ENCODE data around the gene PLXNB3.

PLXNB3 gene

DNA sequence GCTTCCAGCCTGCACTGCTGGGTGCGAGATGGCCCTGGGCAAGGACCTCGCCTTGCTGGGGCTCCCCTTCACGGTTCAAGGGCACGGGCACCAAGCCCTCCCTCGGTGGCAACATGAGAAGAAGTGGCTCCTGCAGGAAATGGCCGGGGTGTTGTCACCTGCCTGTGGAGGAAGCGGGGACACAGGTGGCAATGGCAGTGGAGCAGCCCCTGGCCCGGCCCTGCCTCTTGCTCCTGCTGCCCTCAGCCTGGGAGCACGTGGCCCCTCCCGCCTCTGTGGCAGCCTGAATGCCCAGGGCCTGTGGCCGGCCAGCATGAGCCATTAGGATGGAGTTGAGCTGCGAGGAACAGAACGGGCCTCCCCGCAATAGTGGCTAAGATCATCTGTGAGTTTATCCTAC lies 22.6 kb upstream of the PLXNB3 start:
- TF ChIP-seq POLR2AphosphoS5 (IDR thresholded peaks at IDR 0.05; ENCODE audit: low read depth, low read length), result no peak
- TF ChIP-seq, protein P1, sequence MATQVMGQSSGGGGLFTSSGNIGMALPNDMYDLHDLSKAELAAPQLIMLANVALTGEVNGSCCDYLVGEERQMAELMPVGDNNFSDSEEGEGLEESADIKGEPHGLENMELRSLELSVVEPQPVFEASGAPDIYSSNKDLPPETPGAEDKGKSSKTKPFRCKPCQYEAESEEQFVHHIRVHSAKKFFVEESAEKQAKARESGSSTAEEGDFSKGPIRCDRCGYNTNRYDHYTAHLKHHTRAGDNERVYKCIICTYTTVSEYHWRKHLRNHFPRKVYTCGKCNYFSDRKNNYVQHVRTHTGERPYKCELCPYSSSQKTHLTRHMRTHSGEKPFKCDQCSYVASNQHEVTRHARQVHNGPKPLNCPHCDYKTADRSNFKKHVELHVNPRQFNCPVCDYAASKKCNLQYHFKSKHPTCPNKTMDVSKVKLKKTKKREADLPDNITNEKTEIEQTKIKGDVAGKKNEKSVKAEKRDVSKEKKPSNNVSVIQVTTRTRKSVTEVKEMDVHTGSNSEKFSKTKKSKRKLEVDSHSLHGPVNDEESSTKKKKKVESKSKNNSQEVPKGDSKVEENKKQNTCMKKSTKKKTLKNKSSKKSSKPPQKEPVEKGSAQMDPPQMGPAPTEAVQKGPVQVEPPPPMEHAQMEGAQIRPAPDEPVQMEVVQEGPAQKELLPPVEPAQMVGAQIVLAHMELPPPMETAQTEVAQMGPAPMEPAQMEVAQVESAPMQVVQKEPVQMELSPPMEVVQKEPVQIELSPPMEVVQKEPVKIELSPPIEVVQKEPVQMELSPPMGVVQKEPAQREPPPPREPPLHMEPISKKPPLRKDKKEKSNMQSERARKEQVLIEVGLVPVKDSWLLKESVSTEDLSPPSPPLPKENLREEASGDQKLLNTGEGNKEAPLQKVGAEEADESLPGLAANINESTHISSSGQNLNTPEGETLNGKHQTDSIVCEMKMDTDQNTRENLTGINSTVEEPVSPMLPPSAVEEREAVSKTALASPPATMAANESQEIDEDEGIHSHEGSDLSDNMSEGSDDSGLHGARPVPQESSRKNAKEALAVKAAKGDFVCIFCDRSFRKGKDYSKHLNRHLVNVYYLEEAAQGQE (IDR thresholded peaks at IDR 0.05; ENCODE audit: insufficient read depth in 1 of 2, low read depth in 2 of 2, low read length in 2 of 2), result no peak
- TF ChIP-seq FOXP2 (optimal IDR thresholded peaks at IDR 0.05; ENCODE audit: borderline replicate concordance, extremely low read depth, extremely low read length, insufficient read depth), result no peak
- TF ChIP-seq TAF1 (IDR thresholded peaks at IDR 0.05; ENCODE audit: borderline replicate concordance, insufficient read depth, low read length), result no peak
- TF ChIP-seq SIN3A (IDR thresholded peaks at IDR 0.05; ENCODE audit: borderline replicate concordance, insufficient read depth, low read length), result no peak

DNA sequence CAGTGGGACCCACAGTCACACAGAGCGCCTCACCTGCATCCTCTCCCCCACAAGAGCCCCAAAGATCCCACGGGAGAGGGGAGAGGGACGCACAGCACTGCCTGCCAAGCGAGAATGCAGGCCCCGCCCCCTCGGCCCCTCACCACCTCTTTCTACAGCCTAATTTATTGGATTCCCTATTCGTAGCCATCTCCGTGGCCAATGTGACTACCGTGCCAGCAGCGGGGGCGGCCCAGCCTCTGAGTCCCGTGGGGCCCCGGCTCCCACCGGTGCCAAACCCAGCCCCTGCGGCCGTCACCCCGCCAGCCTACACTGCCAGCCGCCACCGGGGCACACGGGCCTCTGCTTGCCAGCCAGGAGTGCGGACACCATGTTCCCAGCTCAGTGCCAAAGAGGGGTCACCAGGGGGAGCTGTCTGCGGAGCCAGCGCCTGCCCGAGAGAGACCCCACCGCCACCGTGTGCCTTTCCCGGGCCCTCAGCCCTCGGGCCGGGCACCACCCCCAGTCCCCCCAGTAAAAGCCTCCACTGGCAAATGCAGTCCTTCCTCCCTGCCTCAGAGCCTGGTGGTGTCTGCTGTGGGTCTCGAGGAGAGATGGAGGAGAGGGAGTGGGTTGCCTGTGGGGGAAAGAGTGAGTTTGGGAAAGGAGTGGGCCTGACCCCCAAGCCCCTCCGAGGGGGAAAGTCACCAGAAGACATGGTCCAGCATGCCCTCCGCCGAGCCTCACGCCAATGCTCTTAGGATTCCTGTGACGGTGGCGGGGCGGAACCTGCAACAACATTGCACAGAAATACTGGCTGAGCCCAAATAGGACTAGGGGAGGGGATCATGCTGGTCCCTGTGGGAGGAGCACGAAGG lies 19.6 kb upstream of the PLXNB3 start:
- TF ChIP-seq SIN3A (IDR thresholded peaks at IDR 0.05; ENCODE audit: borderline replicate concordance, insufficient read depth, low read length) (no peak), FOXP2 (optimal IDR thresholded peaks at IDR 0.05; ENCODE audit: borderline replicate concordance, extremely low read depth, extremely low read length, insufficient read depth) (no peak), TAF1 (IDR thresholded peaks at IDR 0.05; ENCODE audit: borderline replicate concordance, insufficient read depth, low read length) (no peak), POLR2AphosphoS5 (IDR thresholded peaks at IDR 0.05; ENCODE audit: low read depth, low read length) (no peak)
- TF ChIP-seq, protein P1 (IDR thresholded peaks at IDR 0.05; ENCODE audit: insufficient read depth in 1 of 2, low read depth in 2 of 2, low read length in 2 of 2), result no peak

DNA sequence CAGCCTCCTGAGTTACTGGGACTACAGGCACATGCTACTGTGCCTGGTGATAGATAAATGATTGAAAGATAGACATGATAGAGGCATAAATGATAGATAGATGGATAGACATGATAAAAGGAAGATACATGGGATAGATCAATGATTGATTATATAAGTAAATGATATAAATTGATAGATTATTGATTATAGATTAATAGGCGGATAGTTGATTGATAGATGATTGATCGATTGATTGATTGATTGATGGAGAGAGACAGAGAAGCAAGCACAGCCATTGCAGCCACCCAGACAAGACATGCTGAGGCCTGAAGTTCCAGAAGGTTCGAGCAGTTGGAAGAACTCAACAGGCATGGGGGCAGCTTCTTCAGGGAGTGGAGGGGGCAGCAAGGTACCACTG lies 17.7 kb upstream of the PLXNB3 start:
- TF ChIP-seq TAF1 (IDR thresholded peaks at IDR 0.05; ENCODE audit: borderline replicate concordance, insufficient read depth, low read length) (no peak), SIN3A (IDR thresholded peaks at IDR 0.05; ENCODE audit: borderline replicate concordance, insufficient read depth, low read length) (no peak), POLR2AphosphoS5 (IDR thresholded peaks at IDR 0.05; ENCODE audit: low read depth, low read length) (no peak), FOXP2 (optimal IDR thresholded peaks at IDR 0.05; ENCODE audit: borderline replicate concordance, extremely low read depth, extremely low read length, insufficient read depth) (no peak)
- TF ChIP-seq, protein P1 (IDR thresholded peaks at IDR 0.05; ENCODE audit: insufficient read depth in 1 of 2, low read depth in 2 of 2, low read length in 2 of 2), result no peak

GRCh38 chrX:153750127-153750774 lies 13.8 kb upstream of the PLXNB3 start:
- TF ChIP-seq, protein P1 (IDR thresholded peaks at IDR 0.05; ENCODE audit: insufficient read depth in 1 of 2, low read depth in 2 of 2, low read length in 2 of 2), result no peak
- TF ChIP-seq FOXP2 (optimal IDR thresholded peaks at IDR 0.05; ENCODE audit: borderline replicate concordance, extremely low read depth, extremely low read length, insufficient read depth) (no peak), TAF1 (IDR thresholded peaks at IDR 0.05; ENCODE audit: borderline replicate concordance, insufficient read depth, low read length) (no peak), POLR2AphosphoS5 (IDR thresholded peaks at IDR 0.05; ENCODE audit: low read depth, low read length) (no peak)

Data from PFSK-1 (cell line).